Measurements from ENCODE around the gene DOCK11.
"Not testable (repeated sequence)": the region's sequence is repeated elsewhere in the genome, so short reads cannot be mapped to it uniquely, and the experiment has no call there.

Gene DOCK11

DNA sequence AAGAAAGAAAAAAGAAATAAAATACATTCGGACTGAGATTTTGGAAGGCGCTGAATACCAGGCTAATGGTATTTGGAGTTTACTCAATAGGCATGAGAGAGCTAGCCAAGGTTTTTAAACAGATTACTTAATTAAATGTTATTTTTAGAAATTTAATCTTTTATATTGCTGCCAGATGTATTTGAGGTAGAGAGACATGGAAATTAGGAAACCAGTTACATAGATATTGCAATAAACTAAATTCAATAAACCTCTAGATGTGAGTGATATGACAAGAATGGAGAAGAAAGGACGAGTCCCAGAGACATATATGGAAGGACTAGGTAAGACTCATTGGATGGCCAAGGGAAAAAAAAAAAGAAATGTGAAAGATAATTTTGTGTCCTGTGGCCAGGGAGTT lies 193.3 kb downstream of the DOCK11 start:
- Histone ChIP-seq H3K27ac (ENCODE audit: low read depth, low read length, severe bottlenecking) (no peak overlapping the region), H3K4me1 (ENCODE audit: control insufficient read depth, insufficient read depth, low read length, poor library complexity, severe bottlenecking) (no peaks in the 10 kb centered on the region), H3K4me3 (ENCODE audit: extremely low read depth, insufficient read depth, low read length, poor library complexity, severe bottlenecking) (no peak overlapping the region), H3K9me3 (ENCODE audit: control insufficient read depth, low read length) (no peaks in the 10 kb centered on the region), H3K36me3 (ENCODE audit: control insufficient read depth, insufficient read depth, low read length) (peaks cover 2% of the 10 kb centered on the region)
- no CpG with 5 or more reads among the region's 3 CpGs for WGBS, 2 experiments (ENCODE audit: insufficient coverage in 2 of 2)

GRCh38 chrX:118693843-118694242 lies 198.2 kb downstream of the DOCK11 start:
- Histone ChIP-seq H3K27ac (ENCODE audit: low read depth, low read length, severe bottlenecking) (no peak overlapping the region), H3K9me3 (ENCODE audit: control insufficient read depth, low read length) (no peaks in the 10 kb centered on the region), H3K36me3 (ENCODE audit: control insufficient read depth, insufficient read depth, low read length) (no peaks in the 10 kb centered on the region), H3K4me3 (ENCODE audit: extremely low read depth, insufficient read depth, low read length, poor library complexity, severe bottlenecking) (no peak overlapping the region), H3K4me1 (ENCODE audit: control insufficient read depth, insufficient read depth, low read length, poor library complexity, severe bottlenecking) (no peaks in the 10 kb centered on the region)
- no CpG with 5 or more reads among the region's 2 CpGs for WGBS, 2 experiments (ENCODE audit: insufficient coverage in 2 of 2)

DNA sequence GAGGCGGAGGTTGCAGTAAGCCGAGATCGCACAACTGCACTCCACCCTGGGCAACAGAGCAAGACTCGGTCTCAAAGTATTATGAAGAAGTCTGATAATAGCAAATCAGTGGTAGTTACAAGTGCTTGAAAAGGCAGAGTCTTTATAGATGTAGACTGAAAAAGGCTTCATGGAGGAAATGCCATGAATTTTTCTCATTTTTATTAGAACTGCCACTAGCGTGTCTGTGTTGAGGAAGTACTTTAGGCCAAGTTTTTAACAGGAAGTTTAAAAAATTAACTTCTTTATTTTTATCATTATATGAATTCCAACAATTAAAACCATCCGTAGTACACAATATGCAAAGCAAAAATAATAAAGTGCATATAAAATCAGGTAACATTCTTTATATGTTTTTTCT lies 199.0 kb downstream of the DOCK11 start:
- 93% methylated on average over 3 of the region's 6 CpGs; no CpG with 5 or more reads in 1 of the 2 experiments for WGBS, 2 experiments (ENCODE audit: insufficient coverage in 2 of 2)
- no peaks in the 10 kb centered on the region for H3K4me1 ChIP-seq (ENCODE audit: control insufficient read depth, insufficient read depth, low read length, poor library complexity, severe bottlenecking)
- H3K36me3 ChIP-seq (ENCODE audit: control insufficient read depth, insufficient read depth, low read length) = no peaks in the 10 kb centered on the region
- H3K9me3 ChIP-seq (ENCODE audit: control insufficient read depth, low read length) = no peaks in the 10 kb centered on the region
- H3K27ac ChIP-seq (ENCODE audit: low read depth, low read length, severe bottlenecking) = no peak overlapping the region
- no peak overlapping the region for H3K4me3 ChIP-seq (ENCODE audit: extremely low read depth, insufficient read depth, low read length, poor library complexity, severe bottlenecking)

DNA sequence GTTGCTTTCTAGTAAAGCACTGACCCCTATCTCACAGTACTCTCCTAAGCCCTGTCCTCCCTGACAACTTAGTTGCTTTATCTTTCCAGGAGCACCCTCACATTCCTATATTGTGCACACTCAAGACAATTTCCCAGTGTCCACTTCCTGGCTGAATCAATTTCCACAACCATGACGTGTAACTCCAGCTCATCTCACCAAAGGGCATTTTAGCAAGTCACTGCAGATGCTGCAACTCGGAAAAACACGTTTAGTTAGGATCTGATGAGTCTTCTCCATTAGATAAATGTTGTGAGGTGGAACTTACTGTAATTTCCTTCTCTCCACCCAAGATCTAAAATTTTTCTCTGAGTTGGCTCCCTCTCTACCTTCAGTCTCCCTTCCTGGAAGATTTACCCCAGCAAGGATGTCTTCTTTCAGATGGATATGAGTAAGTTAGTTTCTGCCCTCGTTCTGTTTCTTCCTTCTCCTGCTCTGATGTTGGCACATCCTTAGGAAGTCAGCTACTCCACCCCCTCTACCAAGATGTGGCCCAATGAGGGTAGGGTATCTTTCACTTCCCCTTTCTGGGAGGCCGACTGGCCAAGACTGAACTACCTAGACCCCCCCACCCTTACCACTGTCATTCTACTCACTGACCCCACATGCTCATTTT lies 203.0 kb downstream of the DOCK11 start:
- Histone ChIP-seq H3K4me3 (ENCODE audit: extremely low read depth, insufficient read depth, low read length, poor library complexity, severe bottlenecking) (no peak overlapping the region), H3K36me3 (ENCODE audit: control insufficient read depth, insufficient read depth, low read length) (no peaks in the 10 kb centered on the region), H3K9me3 (ENCODE audit: control insufficient read depth, low read length) (no peaks in the 10 kb centered on the region), H3K4me1 (ENCODE audit: control insufficient read depth, insufficient read depth, low read length, poor library complexity, severe bottlenecking) (no peaks in the 10 kb centered on the region), H3K27ac (ENCODE audit: low read depth, low read length, severe bottlenecking) (no peak overlapping the region)
- no CpG with 5 or more reads among the region's 5 CpGs for WGBS, 2 experiments (ENCODE audit: insufficient coverage in 2 of 2)

DNA sequence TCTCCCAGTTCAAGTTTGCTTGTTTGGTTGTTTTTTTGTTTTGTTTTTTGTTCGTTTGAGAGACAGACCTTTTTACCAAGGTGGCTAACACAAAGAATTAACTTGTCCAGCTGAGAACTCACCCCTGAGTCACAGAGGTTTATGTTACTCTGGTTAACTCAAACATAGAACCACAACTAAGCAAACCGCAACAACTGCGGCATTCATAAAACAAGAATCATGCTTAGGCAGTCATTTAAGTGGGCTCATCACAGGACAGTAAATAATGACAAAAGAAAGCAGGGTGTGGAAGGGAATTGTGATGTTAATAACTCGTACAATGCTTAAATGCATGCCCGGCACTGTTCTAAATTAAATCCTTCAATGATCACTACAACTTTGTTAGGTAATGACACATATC lies 207.1 kb downstream of the DOCK11 start:
- H3K27ac ChIP-seq (ENCODE audit: low read depth, low read length, severe bottlenecking) = no peak overlapping the region
- no peaks in the 10 kb centered on the region for H3K9me3 ChIP-seq (ENCODE audit: control insufficient read depth, low read length)
- no peaks in the 10 kb centered on the region for H3K4me1 ChIP-seq (ENCODE audit: control insufficient read depth, insufficient read depth, low read length, poor library complexity, severe bottlenecking)
- H3K4me3 ChIP-seq (ENCODE audit: extremely low read depth, insufficient read depth, low read length, poor library complexity, severe bottlenecking) = no peak overlapping the region
- H3K36me3 ChIP-seq (ENCODE audit: control insufficient read depth, insufficient read depth, low read length) = no peaks in the 10 kb centered on the region
- WGBS, 2 experiments (ENCODE audit: insufficient coverage in 2 of 2) = no CpG with 5 or more reads among the region's 5 CpGs

GRCh38 chrX:118706681-118707080 lies 211.1 kb downstream of the DOCK11 start:
- Histone ChIP-seq H3K4me1 (ENCODE audit: control insufficient read depth, insufficient read depth, low read length, poor library complexity, severe bottlenecking) (no peaks in the 10 kb centered on the region), H3K4me3 (ENCODE audit: extremely low read depth, insufficient read depth, low read length, poor library complexity, severe bottlenecking) (no peak overlapping the region), H3K9me3 (ENCODE audit: control insufficient read depth, low read length) (no peaks in the 10 kb centered on the region), H3K36me3 (ENCODE audit: control insufficient read depth, insufficient read depth, low read length) (no peaks in the 10 kb centered on the region), H3K27ac (ENCODE audit: low read depth, low read length, severe bottlenecking) (no peak overlapping the region)
- 100% methylated on average over 1 of the region's 4 CpGs; no CpG with 5 or more reads in 1 of the 2 experiments for WGBS, 2 experiments (ENCODE audit: insufficient coverage in 2 of 2)

DNA sequence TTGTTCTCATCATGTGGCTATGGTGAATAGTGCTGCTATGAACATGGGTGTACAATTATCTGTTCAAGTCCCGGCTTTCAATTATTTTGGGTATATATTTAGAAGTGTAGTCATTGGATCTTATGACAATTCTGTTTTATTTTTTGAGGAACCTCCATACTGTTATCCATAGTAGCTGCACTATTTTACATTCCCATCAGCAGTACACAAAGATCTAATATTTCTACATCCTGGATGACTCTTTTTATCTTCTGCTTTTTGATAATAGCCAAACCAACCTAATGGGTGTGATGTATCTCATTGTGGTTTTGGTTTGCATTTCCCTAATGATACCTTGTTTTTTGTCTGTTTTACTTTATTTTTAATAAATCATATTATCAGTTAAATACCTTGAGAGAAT lies 218.9 kb downstream of the DOCK11 start:
- no peaks in the 10 kb centered on the region for H3K9me3 ChIP-seq (ENCODE audit: control insufficient read depth, low read length)
- WGBS, 2 experiments (ENCODE audit: insufficient coverage in 2 of 2) = no CpG with 5 or more reads among the region's 1 CpG
- H3K4me1 ChIP-seq (ENCODE audit: control insufficient read depth, insufficient read depth, low read length, poor library complexity, severe bottlenecking) = no peaks in the 10 kb centered on the region
- H3K27ac ChIP-seq (ENCODE audit: low read depth, low read length, severe bottlenecking) = no peak overlapping the region
- no peaks in the 10 kb centered on the region for H3K36me3 ChIP-seq (ENCODE audit: control insufficient read depth, insufficient read depth, low read length)
- H3K4me3 ChIP-seq (ENCODE audit: extremely low read depth, insufficient read depth, low read length, poor library complexity, severe bottlenecking) = no peak overlapping the region

- H3K36me3 ChIP-seq (ENCODE audit: control insufficient read depth, insufficient read depth, low read length); H3K27ac ChIP-seq (ENCODE audit: low read depth, low read length, severe bottlenecking); H3K4me3 ChIP-seq (ENCODE audit: extremely low read depth, insufficient read depth, low read length, poor library complexity, severe bottlenecking); H3K9me3 ChIP-seq (ENCODE audit: control insufficient read depth, low read length); H3K4me1 ChIP-seq (ENCODE audit: control insufficient read depth, insufficient read depth, low read length, poor library complexity, severe bottlenecking): not testable (repeated sequence)
- 80% methylated on average over 7 of the region's 14 CpGs; no CpG with 5 or more reads in 1 of the 2 experiments for WGBS, 2 experiments (ENCODE audit: insufficient coverage in 2 of 2)
Measured at GRCh38 chrX:118715917-118716316, 220.3 kb downstream of the DOCK11 start.

- not testable (repeated sequence) for H3K9me3 ChIP-seq (ENCODE audit: control insufficient read depth, low read length)
- 96 to 100% methylated on average over 4 to 12 of the region's 28 CpGs for WGBS, 2 experiments (ENCODE audit: insufficient coverage in 2 of 2)
Measured at GRCh38 chrX:118716833-118717232, 221.2 kb downstream of the DOCK11 start.

DNA sequence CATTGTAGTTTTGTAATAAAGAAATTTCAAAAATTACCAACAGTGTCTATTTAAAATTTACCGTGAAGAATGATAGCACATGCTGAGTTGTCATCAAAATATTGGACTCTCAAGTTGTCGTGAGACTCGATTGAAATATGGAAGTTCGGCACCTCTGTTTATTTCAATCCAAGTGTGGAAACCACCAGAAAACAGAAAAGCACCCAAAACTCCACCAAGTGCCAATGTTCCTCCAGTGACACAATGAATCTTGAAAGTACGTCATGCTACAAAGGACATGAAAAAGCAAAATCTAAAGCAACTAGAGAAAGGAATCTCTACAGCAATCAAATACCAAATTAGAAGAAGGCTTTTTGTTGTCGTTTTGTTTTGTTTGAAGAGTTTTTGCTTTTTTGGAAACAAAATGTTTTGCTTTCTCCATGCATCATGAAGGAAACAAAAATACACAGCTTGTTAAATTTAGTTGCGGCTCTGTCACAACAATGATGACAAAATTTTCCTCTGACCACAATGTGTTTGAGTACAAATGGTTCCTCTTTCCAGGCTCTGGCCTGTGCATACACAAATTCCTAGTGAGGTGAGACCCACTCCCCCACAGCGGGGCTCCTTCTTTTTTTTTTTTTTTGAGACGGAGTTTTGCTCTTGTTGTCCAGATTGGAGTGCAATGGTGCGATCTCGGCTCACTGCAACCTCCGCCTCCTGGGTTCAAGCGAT lies 222.2 kb downstream of the DOCK11 start:
- Histone ChIP-seq H3K27ac (ENCODE audit: low read depth, low read length, severe bottlenecking) (no peak overlapping the region), H3K9me3 (ENCODE audit: control insufficient read depth, low read length) (no peaks in the 10 kb centered on the region), H3K4me1 (ENCODE audit: control insufficient read depth, insufficient read depth, low read length, poor library complexity, severe bottlenecking) (no peaks in the 10 kb centered on the region), H3K36me3 (ENCODE audit: control insufficient read depth, insufficient read depth, low read length) (no peaks in the 10 kb centered on the region), H3K4me3 (ENCODE audit: extremely low read depth, insufficient read depth, low read length, poor library complexity, severe bottlenecking) (no peak overlapping the region)
- WGBS, 2 experiments (ENCODE audit: insufficient coverage in 2 of 2) = 83% methylated on average over 1 of the region's 13 CpGs; no CpG with 5 or more reads in 1 of the 2 experiments

More at GRCh38 chrX:118716833-118717232, 221.2 kb downstream of the DOCK11 start:
- H3K4me3 ChIP-seq (ENCODE audit: extremely low read depth, insufficient read depth, low read length, poor library complexity, severe bottlenecking); H3K4me1 ChIP-seq (ENCODE audit: control insufficient read depth, insufficient read depth, low read length, poor library complexity, severe bottlenecking); H3K36me3 ChIP-seq (ENCODE audit: control insufficient read depth, insufficient read depth, low read length); H3K27ac ChIP-seq (ENCODE audit: low read depth, low read length, severe bottlenecking): not testable (repeated sequence)

DNA sequence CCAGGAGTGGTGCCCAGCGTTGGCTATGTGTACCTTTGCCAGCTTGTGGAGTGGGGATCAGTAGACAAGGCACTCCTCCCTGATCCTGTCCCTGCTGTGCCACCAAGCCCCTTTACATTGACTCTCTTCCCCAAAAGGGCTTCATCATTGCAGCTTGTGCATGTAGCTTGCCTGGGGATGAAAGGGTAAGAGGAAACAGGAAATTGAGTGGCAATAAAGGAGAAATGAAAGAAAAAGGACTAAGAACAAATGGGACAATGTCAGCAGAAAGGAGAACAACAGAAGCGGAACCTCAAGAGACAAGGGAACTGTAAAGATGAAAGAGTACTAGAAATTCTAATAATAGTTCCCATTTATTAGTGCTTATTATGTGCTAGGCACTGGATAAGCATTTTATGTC lies 223.1 kb downstream of the DOCK11 start:
- H3K9me3 ChIP-seq (ENCODE audit: control insufficient read depth, low read length) = no peaks in the 10 kb centered on the region
- H3K27ac ChIP-seq (ENCODE audit: low read depth, low read length, severe bottlenecking) = no peak overlapping the region
- WGBS, 2 experiments (ENCODE audit: insufficient coverage in 2 of 2) = no CpG with 5 or more reads among the region's 2 CpGs
- peaks cover 3% of the 10 kb centered on the region for H3K4me1 ChIP-seq (ENCODE audit: control insufficient read depth, insufficient read depth, low read length, poor library complexity, severe bottlenecking)
- no peaks in the 10 kb centered on the region for H3K36me3 ChIP-seq (ENCODE audit: control insufficient read depth, insufficient read depth, low read length)
- no peak overlapping the region for H3K4me3 ChIP-seq (ENCODE audit: extremely low read depth, insufficient read depth, low read length, poor library complexity, severe bottlenecking)

Measured in mesodermal cell (in vitro differentiated cells).